HCT116 (cell line): Measurements from ENCODE around the gene ISL2.

Experiments used
- CBX3 ChIP-seq: IDR thresholded peaks from 2 replicates; pipeline ENCODE4 v1.6.1; 2012; ENCODE audit warnings: low read depth
- CTCF ChIP-seq, 3 experiments: fragments of 200-600 bp in 1 of 3; sonication (generic) in 1 of 3; IDR thresholded peaks in 2 of 3; conservative IDR thresholded peaks in 1 of 3; 2 replicates each; pipeline ENCODE4 v1.5.1; 2012 to 2017; ENCODE audit warnings: low read depth in 2 of 3, low read length in 2 of 3, antibody characterized with exemption in 1 of 3, borderline replicate concordance in 1 of 3, control low read depth in 1 of 3, mild to moderate bottlenecking in 1 of 3, mixed read lengths in 1 of 3, mixed run types in 1 of 3, moderate library complexity in 1 of 3; ENCODE audit not compliant: insufficient read depth in 1 of 3
- ELF1 ChIP-seq: IDR thresholded peaks from 2 replicates; pipeline ENCODE4 v1.6.1; 2012; ENCODE audit warnings: low read depth, borderline replicate concordance
- EZH2 ChIP-seq: fragments of 200-600 bp; sonication (generic); IDR thresholded peaks from 2 replicates; pipeline ENCODE4 v1.6.1; 2017; ENCODE audit warnings: antibody characterized with exemption, mixed run types
- FOSL1 ChIP-seq: IDR thresholded peaks from 2 replicates; pipeline ENCODE4 v1.6.1; 2012; ENCODE audit warnings: low read depth
- POLR2A ChIP-seq: IDR thresholded peaks from 2 replicates; pipeline ENCODE4 v1.7.0; 2011; ENCODE audit warnings: borderline replicate concordance; ENCODE audit not compliant: insufficient read depth, insufficient read length; ENCODE audit errors: extremely low read depth
- REST ChIP-seq: IDR thresholded peaks from 2 replicates; pipeline ENCODE4 v1.6.1; 2012; ENCODE audit warnings: low read depth
- SRF ChIP-seq: IDR thresholded peaks from 2 replicates; pipeline ENCODE4 v1.6.1; 2012; ENCODE audit warnings: low read depth
- TCF7L2 ChIP-seq: IDR thresholded peaks from 2 replicates; pipeline ENCODE4 v1.7.0; 2011; ENCODE audit warnings: borderline replicate concordance, inconsistent platforms; ENCODE audit not compliant: insufficient read depth, insufficient read length; ENCODE audit errors: extremely low read depth

GRCh38 chr15:76343313-76343996 lies 6.9 kb downstream of the ISL2 start:
- no peak for TF ChIP-seq CTCF (IDR thresholded peaks at IDR 0.05 in 2 of 3, conservative IDR thresholded peaks at IDR 0.05 in 1 of 3; ENCODE audit: borderline replicate concordance in 1 of 3, insufficient read depth in 1 of 3, low read depth in 2 of 3, low read length in 2 of 3)
- no peak for TF ChIP-seq TCF7L2
- no peak for TF ChIP-seq POLR2A
- TF ChIP-seq EZH2: no peak
- TF ChIP-seq FOSL1: no peak
- no peak for TF ChIP-seq REST
- TF ChIP-seq CBX3: no peak
- no peak for TF ChIP-seq SRF
- no peak for TF ChIP-seq ELF1
